ENCODE data around the gene HPCAL4.

The HPCAL4 gene

GRCh38 chr1:39691383-39692151 is at the start of gene HPCAL4:
Gene HPCAL4, minus strand, starts transcription at chr1:39691433. Its CDS starts 6,830 bp downstream, at chr1:39684603.
- peak; percentile 82 for DNase-seq

GRCh38 chr1:39738622-39739366 is 47.6 kb upstream of the HPCAL4 start, which contains the start of gene PPIE:
Gene PPIE, plus strand, starts transcription at chr1:39738882. Its CDS starts 19 bp downstream, at chr1:39738901.
- peak; percentile 90 for DNase-seq

- DNase-seq: peak; percentile 70
These were observed 46.4 kb upstream of the HPCAL4 start for GRCh38 chr1:39737546-39738169.

GRCh38 chr1:39735731-39736130 is 44.5 kb upstream of the HPCAL4 start:
- DNase-seq: no peak

GRCh38 chr1:39733161-39733560 is 41.9 kb upstream of the HPCAL4 start:
- no peak for DNase-seq

GRCh38 chr1:39732730-39733129 is 41.5 kb upstream of the HPCAL4 start:
- DNase-seq: no peak

- no peak for DNase-seq
These were observed 38.6 kb upstream of the HPCAL4 start for GRCh38 chr1:39729842-39730241.

- no peak for DNase-seq
These were observed 37.8 kb upstream of the HPCAL4 start for GRCh38 chr1:39729030-39729429.

- DNase-seq: no peak
These were observed 36.7 kb upstream of the HPCAL4 start for GRCh38 chr1:39727932-39728317.

GRCh38 chr1:39727221-39727931 is 36.1 kb upstream of the HPCAL4 start:
- no peak for DNase-seq

- DNase-seq: no peak
These were observed 35.4 kb upstream of the HPCAL4 start for GRCh38 chr1:39726600-39726999.

- DNase-seq: peak; percentile 16
These were observed 31.3 kb upstream of the HPCAL4 start for GRCh38 chr1:39722495-39722894.

- no peak for DNase-seq
These were observed 30.4 kb upstream of the HPCAL4 start for GRCh38 chr1:39721664-39722063.

- peak; percentile 67 for DNase-seq
These were observed 29.1 kb upstream of the HPCAL4 start for GRCh38 chr1:39720094-39720999.

- DNase-seq: no peak
These were observed 26.6 kb upstream of the HPCAL4 start for GRCh38 chr1:39717809-39718208.

- no peak for DNase-seq
These were observed 22.3 kb upstream of the HPCAL4 start for GRCh38 chr1:39713557-39713956.

- no peak for DNase-seq
These were observed 20.7 kb upstream of the HPCAL4 start for GRCh38 chr1:39711966-39712340.

- DNase-seq: no peak
These were observed 20.1 kb upstream of the HPCAL4 start for GRCh38 chr1:39711104-39711965.

- no peak for DNase-seq
These were observed 16.3 kb upstream of the HPCAL4 start for GRCh38 chr1:39707506-39707905.

GRCh38 chr1:39704757-39705156 is 13.5 kb upstream of the HPCAL4 start:
- DNase-seq: no peak

- DNase-seq: peak; percentile 34
These were observed 9.8 kb upstream of the HPCAL4 start for GRCh38 chr1:39701049-39701439.
